ENCODE data around the gene RAD51B.

RAD51B gene

GRCh38 chr14:68691031-68691791 is 871.6 kb downstream of the RAD51B start:
- H3K36me3 ChIP-seq (replicated peaks): no peaks in the 10 kb centered on the region
- DNase-seq: no peak
- H3K27me3 ChIP-seq (replicated peaks): no peaks in the 10 kb centered on the region
- in situ Hi-C loops (cut with HindIII; ENCODE audit: low pct_ligation_motif_present, low sequenced_read_pairs): no loop called here
- H3K4me3 ChIP-seq (ENCODE audit: low read depth, low read length): no peak overlapping the region
- TF ChIP-seq CTCF (IDR thresholded peaks at IDR 0.05; ENCODE audit: low read depth, low read length, missing control alignments): no peak
- H3K27ac ChIP-seq: no peak overlapping the region

DNA sequence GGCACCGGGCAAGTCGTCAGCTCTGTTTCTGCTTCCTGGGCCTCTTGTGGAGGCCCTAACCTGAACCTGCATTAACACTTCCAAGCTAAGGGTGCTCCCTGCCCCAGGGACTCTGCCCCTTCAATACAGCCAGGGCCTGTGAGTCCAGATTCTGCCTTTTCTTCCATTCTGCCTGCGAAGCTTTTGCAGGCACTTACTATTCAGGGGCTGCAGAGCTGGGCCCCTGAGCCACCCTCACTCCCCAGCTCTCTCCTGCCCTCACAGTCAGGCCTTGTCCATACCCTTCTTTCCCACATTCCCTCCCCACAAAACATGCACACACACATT is 872.2 kb downstream of the RAD51B start:
- no peak overlapping the region for H3K27ac ChIP-seq
- H3K27me3 ChIP-seq (replicated peaks): no peaks in the 10 kb centered on the region
- no peak overlapping the region for H3K4me3 ChIP-seq (ENCODE audit: low read depth, low read length)
- no peak for TF ChIP-seq CTCF (IDR thresholded peaks at IDR 0.05; ENCODE audit: low read depth, low read length, missing control alignments)
- H3K36me3 ChIP-seq (replicated peaks): no peaks in the 10 kb centered on the region
- in situ Hi-C loops (cut with HindIII; ENCODE audit: low pct_ligation_motif_present, low sequenced_read_pairs): no loop called here
- DNase-seq: no peak

DNA sequence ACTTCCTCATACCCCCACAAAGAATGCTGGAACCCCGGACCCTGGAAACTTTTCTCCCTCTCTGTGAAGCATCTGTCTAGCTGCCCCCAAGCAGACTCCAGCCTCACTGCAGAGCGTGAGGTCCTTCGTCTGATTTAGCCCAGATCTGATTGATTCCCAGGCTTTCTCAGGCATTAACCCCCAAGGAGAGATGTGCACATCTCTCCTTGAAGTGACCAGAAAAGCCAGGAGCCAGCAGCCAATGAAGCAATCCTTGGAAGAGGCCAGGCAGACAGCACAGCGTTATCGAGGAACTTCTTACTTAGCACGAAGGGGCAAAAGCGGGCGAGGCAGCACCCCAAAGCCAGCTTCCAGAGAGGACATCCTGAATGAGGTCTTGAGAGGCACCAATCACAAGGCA is 872.6 kb downstream of the RAD51B start:
- in situ Hi-C loops (cut with HindIII; ENCODE audit: low pct_ligation_motif_present, low sequenced_read_pairs): no loop called here
- no peaks in the 10 kb centered on the region for H3K36me3 ChIP-seq (replicated peaks)
- no peak for DNase-seq
- H3K27me3 ChIP-seq (replicated peaks): no peaks in the 10 kb centered on the region
- no peak overlapping the region for H3K4me3 ChIP-seq (ENCODE audit: low read depth, low read length)
- no peak for TF ChIP-seq CTCF (IDR thresholded peaks at IDR 0.05; ENCODE audit: low read depth, low read length, missing control alignments)
- no peak overlapping the region for H3K27ac ChIP-seq

GRCh38 chr14:68692916-68693771 is 873.6 kb downstream of the RAD51B start:
- no peak for TF ChIP-seq CTCF (IDR thresholded peaks at IDR 0.05; ENCODE audit: low read depth, low read length, missing control alignments)
- no peak overlapping the region for H3K27ac ChIP-seq

DNA sequence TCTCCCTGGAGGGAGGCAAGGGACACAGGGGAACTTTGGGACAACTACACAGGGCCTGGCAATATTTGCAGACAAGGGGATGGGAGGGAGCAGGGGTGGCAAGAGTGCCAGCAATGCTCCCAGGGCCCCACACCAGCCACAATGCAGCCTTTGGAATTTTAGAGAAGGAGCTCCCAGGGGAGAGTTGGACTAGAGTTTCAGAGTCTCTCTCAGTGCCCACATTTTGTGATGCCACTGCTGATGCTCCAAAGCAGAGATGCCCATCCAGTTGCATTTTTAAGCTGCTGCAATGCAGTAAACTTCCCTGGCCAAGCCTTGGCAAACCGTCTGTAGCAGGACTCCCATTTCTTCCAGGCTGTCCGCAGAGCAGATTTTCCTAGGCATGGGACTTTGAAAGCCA is 874.3 kb downstream of the RAD51B start:
- Histone ChIP-seq H3K36me3 (replicated peaks) (no peaks in the 10 kb centered on the region), H3K4me3 (ENCODE audit: low read depth, low read length) (no peak overlapping the region), H3K27ac (no peak overlapping the region), H3K27me3 (replicated peaks) (no peaks in the 10 kb centered on the region)
- no peak for DNase-seq
- in situ Hi-C loops (cut with HindIII; ENCODE audit: low pct_ligation_motif_present, low sequenced_read_pairs): no loop called here
- no peak for TF ChIP-seq CTCF (IDR thresholded peaks at IDR 0.05; ENCODE audit: low read depth, low read length, missing control alignments)

More at GRCh38 chr14:68692916-68693771, 873.6 kb downstream of the RAD51B start:
- in situ Hi-C loops (cut with HindIII; ENCODE audit: low pct_ligation_motif_present, low sequenced_read_pairs): no loop called here
- Histone ChIP-seq H3K36me3 (replicated peaks) (no peaks in the 10 kb centered on the region), H3K27me3 (replicated peaks) (no peaks in the 10 kb centered on the region), H3K4me3 (ENCODE audit: low read depth, low read length) (no peak overlapping the region)
- DNase-seq: peak; percentile 48
